ENCODE results near the gene SLC66A2. TPM values are rescaled to one million over a fixed set of nuclear protein-coding genes. Genes with fewer than 3 reads are reported as not detected.
A peak's percentile ranks its signal among the peaks of the same experiment; 100 is the strongest.

Gene SLC66A2
- total RNA-seq, 2 experiments from 2014 or later = 44.5 to 44.8 TPM

DNA sequence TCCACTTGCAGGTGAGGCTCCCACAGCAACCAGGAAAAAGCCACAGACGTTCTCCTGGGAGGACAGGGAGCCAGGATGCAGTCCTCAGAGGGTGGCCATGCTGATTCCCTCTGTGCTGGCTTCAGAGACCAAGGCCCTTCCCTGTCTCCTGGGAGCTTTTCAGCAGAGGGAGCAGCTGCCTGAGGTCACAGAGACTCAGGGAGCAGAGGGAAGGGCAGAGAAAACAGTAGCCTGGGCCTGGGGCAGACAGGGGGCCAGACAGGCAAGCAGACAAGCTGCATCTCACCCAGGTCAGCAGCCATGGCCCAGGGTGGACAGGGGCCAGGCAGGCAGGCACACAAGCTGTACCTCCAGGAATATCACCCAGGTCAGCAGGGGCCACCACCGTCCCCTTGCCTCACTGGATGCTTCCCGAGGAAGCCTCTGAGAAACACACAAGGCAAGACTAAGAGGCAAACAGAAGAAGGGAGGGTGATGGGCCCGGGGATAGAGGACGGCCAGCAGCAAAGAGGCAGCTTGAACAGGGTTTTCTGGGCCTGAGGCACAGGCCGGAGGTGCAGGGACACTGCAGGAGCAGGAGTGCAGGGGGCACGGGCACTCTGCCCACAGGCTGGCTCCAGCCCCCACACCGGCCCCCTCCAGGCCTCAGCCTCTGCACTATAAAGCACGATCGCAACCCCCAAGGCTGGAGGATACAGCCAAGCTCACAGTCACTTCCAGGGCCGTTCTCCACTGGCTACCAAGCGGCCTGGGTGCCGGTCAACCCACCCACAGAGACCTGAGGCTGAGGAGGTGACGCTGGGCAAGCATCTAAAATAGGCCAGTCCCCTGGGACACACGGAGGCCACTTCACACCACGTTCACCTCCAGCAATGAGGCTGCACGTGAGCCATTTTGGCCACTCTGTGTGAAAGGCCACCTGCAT, 6.1 kb downstream of the SLC66A2 start:
- H3K4me1 ChIP-seq (ENCODE audit: insufficient read depth, low read length) = peaks cover 49% of the 10 kb centered on the region
- no peak overlapping the region for H3K4me3 ChIP-seq (ENCODE audit: low read length)
- Mint-ChIP-seq H3K4me3 (no peak overlapping the region), H3K27ac (peak overlapping the region; percentile 58), H3K36me3 (ENCODE audit: low read depth) (peaks cover 42% of the 10 kb centered on the region), H3K9me3 (no peaks in the 10 kb centered on the region), H3K27me3 (no peaks in the 10 kb centered on the region), H3K4me1 (ENCODE audit: low read depth) (peaks cover 44% of the 10 kb centered on the region)
- POLR2A ChIA-PET = no interaction called here
- CTCF ChIA-PET = no interaction called here
- H3K27ac ChIP-seq (ENCODE audit: low read depth in 1 of 2, low read length in 2 of 2) = no peak overlapping the region
- H3K27me3 ChIP-seq (ENCODE audit: control insufficient read depth in 1 of 2, insufficient read depth in 2 of 2, low read length in 2 of 2) = no peaks in the 10 kb centered on the region
- TF ChIP-seq, protein P1, sequence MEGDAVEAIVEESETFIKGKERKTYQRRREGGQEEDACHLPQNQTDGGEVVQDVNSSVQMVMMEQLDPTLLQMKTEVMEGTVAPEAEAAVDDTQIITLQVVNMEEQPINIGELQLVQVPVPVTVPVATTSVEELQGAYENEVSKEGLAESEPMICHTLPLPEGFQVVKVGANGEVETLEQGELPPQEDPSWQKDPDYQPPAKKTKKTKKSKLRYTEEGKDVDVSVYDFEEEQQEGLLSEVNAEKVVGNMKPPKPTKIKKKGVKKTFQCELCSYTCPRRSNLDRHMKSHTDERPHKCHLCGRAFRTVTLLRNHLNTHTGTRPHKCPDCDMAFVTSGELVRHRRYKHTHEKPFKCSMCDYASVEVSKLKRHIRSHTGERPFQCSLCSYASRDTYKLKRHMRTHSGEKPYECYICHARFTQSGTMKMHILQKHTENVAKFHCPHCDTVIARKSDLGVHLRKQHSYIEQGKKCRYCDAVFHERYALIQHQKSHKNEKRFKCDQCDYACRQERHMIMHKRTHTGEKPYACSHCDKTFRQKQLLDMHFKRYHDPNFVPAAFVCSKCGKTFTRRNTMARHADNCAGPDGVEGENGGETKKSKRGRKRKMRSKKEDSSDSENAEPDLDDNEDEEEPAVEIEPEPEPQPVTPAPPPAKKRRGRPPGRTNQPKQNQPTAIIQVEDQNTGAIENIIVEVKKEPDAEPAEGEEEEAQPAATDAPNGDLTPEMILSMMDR (IDR thresholded peaks at IDR 0.05) = no peak
- intact Hi-C loops (cut with DNase I, micrococcal nuclease) = no loop called here
- H3K36me3 ChIP-seq (ENCODE audit: insufficient read depth, low read length) = peaks cover 31% of the 10 kb centered on the region
- ATAC-seq (ENCODE audit: poor library complexity) (no peak), DNase-seq (no peak)
- H3K9me3 ChIP-seq (ENCODE audit: control insufficient read depth in 1 of 2, insufficient read depth in 1 of 2, low read length in 2 of 2) = no peaks in the 10 kb centered on the region

DNA sequence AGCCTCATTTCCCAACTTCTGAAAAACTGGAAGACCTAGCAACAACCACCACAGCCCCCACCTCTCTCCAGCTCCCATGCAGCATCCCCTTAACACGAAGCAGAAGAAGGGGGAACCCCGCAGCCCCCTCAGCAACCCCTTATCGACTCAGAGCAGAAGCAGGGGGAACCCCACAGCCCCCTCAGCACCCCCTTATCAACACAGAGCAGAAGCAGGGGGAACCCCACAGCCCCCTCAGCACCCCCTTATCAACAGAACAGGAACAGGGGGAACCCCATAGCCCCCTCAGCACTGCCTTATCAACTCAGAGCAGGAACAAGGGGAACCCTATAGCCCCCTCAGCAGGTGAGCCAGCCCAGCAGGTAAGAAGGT, 6.7 kb downstream of the SLC66A2 start:
- Histone ChIP-seq H3K27ac (ENCODE audit: low read depth in 1 of 2, low read length in 2 of 2) (no peak overlapping the region), H3K27me3 (ENCODE audit: control insufficient read depth in 1 of 2, insufficient read depth in 2 of 2, low read length in 2 of 2) (no peaks in the 10 kb centered on the region), H3K9me3 (ENCODE audit: control insufficient read depth in 1 of 2, insufficient read depth in 1 of 2, low read length in 2 of 2) (peaks cover 0 to 4% of the 10 kb centered on the region in 2 experiments), H3K4me3 (ENCODE audit: low read length) (no peak overlapping the region), H3K4me1 (ENCODE audit: insufficient read depth, low read length) (peaks cover 42% of the 10 kb centered on the region), H3K36me3 (ENCODE audit: insufficient read depth, low read length) (peaks cover 33% of the 10 kb centered on the region)
- Mint-ChIP-seq H3K4me1 (ENCODE audit: low read depth) (peaks cover 43% of the 10 kb centered on the region), H3K27ac (peak overlapping the region; percentile 39), H3K9me3 (no peaks in the 10 kb centered on the region), H3K4me3 (peak overlapping the region; percentile 38), H3K27me3 (no peaks in the 10 kb centered on the region), H3K36me3 (ENCODE audit: low read depth) (peaks cover 42% of the 10 kb centered on the region)
- no peak for ATAC-seq (ENCODE audit: poor library complexity)
- DNase-seq = no peak
- TF ChIP-seq, protein P1 (IDR thresholded peaks at IDR 0.05) = no peak
- CTCF ChIA-PET = no interaction called here
- intact Hi-C loops (cut with DNase I, micrococcal nuclease) = no loop called here
- POLR2A ChIA-PET = no interaction called here

DNA sequence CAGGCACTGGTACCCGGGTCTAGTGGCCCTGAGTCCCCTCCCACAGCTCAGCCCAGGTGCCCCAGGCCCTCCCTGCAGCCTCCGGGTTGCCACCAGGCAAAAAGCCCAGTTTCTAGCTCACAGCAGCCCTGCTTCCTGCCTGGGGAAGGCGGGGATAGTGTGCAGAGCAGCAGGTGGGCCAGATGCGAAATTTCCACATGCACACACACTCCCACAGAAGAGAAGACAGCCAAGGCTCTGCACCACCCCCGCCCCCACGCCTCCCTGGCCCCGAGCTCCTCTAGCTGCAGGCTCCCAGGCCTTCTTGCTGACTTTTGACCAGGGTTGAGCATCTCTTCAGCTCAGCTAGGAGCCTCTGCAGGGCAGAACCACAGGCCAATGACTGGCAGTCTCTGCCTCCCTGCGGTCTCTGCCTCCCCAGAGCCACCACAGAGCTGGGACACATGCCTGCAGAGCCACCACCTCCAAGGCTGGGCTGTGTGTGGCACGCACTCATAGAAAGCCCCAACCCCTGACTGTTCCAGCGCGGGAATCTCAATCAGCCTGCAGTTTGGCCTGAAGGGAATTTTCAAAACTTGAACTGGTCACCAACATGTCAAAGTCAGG, 7.2 kb downstream of the SLC66A2 start:
- peaks cover 43% of the 10 kb centered on the region for H3K36me3 Mint-ChIP-seq (ENCODE audit: low read depth)
- H3K27me3 Mint-ChIP-seq = no peaks in the 10 kb centered on the region
- Histone ChIP-seq H3K27me3 (ENCODE audit: control insufficient read depth in 1 of 2, insufficient read depth in 2 of 2, low read length in 2 of 2) (no peaks in the 10 kb centered on the region), H3K36me3 (ENCODE audit: insufficient read depth, low read length) (peaks cover 34% of the 10 kb centered on the region), H3K4me3 (ENCODE audit: low read length) (no peak overlapping the region), H3K4me1 (ENCODE audit: insufficient read depth, low read length) (peaks cover 37% of the 10 kb centered on the region), H3K27ac (ENCODE audit: low read depth in 1 of 2, low read length in 2 of 2) (no peak overlapping the region), H3K9me3 (ENCODE audit: control insufficient read depth in 1 of 2, insufficient read depth in 1 of 2, low read length in 2 of 2) (peaks cover 0 to 4% of the 10 kb centered on the region in 2 experiments)
- intact Hi-C loops (cut with DNase I, micrococcal nuclease) = no loop called here
- peak in 2 of 14 experiments; percentile 18 to 34 for DNase-seq
- POLR2A ChIA-PET = no interaction called here
- no peaks in the 10 kb centered on the region for H3K9me3 Mint-ChIP-seq
- H3K27ac Mint-ChIP-seq = peak overlapping the region; percentile 39
- CTCF ChIA-PET = interaction anchor here (0.6 kb wide), 1 partner anchor 48 kb away, joined by 3 read pairs; no protein-coding TSS in a partner anchor
- peak overlapping the region; percentile 38 for H3K4me3 Mint-ChIP-seq
- H3K4me1 Mint-ChIP-seq (ENCODE audit: low read depth) = peaks cover 43% of the 10 kb centered on the region
- TF ChIP-seq, protein P1 (IDR thresholded peaks at IDR 0.05) = no peak
- ATAC-seq (ENCODE audit: poor library complexity) = peak; percentile 78

All from CD4-positive, alpha-beta T cell (primary cell).